GM23338 (cell line): ENCODE data around the gene NEIL1. TPM values are rescaled to one million over a fixed set of nuclear protein-coding genes. Genes with fewer than 3 reads are reported as not detected.
"Not testable (repeated sequence)": the region's sequence is repeated elsewhere in the genome, so short reads cannot be mapped to it uniquely, and the experiment has no call there.

ENCODE experiments used
- ATAC-seq: fragments of 200-7000 bp; cut with Tn5 transposase; 3 replicates; pipeline ENCODE4 v1.9.1; 2020
- DNase-seq: peaks from one replicate; pipeline ENCODE4 v3.0.0-alpha.2; 2015; ENCODE audit warnings: low spot score
- H2AFZ ChIP-seq: fragments of 200-600 bp; sonication (generic); 2 replicates; pipeline ENCODE4 v1.8.0; 2016; ENCODE audit warnings: antibody characterized with exemption, mild to moderate bottlenecking, moderate library complexity
- H3F3A ChIP-seq: fragments of 200-600 bp; sonication (generic); replicated peaks from 2 replicates; pipeline ENCODE4 v1.8.0; 2017; ENCODE audit warnings: antibody characterized with exemption, mixed run types, low read depth
- H3K27ac ChIP-seq: fragments of 200-600 bp; sonication (generic); 2 replicates; pipeline ENCODE4 v1.6.1; 2016; ENCODE audit warnings: low read depth
- H3K27me3 ChIP-seq: fragments of 200-600 bp; sonication (generic); 2 replicates; pipeline ENCODE4 v1.8.0; 2016; ENCODE audit warnings: mild to moderate bottlenecking, mixed run types, moderate library complexity; ENCODE audit not compliant: insufficient read depth
- H3K36me3 ChIP-seq: fragments of 200-600 bp; sonication (generic); 2 replicates; pipeline ENCODE4 v1.8.0; 2016; ENCODE audit warnings: mild to moderate bottlenecking; ENCODE audit not compliant: insufficient read depth
- H3K4me1 ChIP-seq: fragments of 200-600 bp; sonication (generic); 2 replicates; pipeline ENCODE4 v1.8.0; 2016; ENCODE audit warnings: mild to moderate bottlenecking, moderate library complexity; ENCODE audit not compliant: insufficient read depth
- H3K4me2 ChIP-seq: fragments of 200-600 bp; sonication (generic); 2 replicates; pipeline ENCODE4 v1.7.1; 2017; ENCODE audit warnings: mixed run types
- H3K4me3 ChIP-seq: fragments of 200-600 bp; sonication (generic); 2 replicates; pipeline ENCODE4 v1.6.1; 2016; ENCODE audit warnings: mixed run types
- H3K79me2 ChIP-seq: fragments of 200-600 bp; sonication (generic); replicated peaks from 2 replicates; pipeline ENCODE4 v1.8.0; 2017; ENCODE audit warnings: mild to moderate bottlenecking; ENCODE audit not compliant: insufficient read depth
- H3K9me2 ChIP-seq: fragments of 200-600 bp; sonication (generic); 2 replicates; pipeline ENCODE4 v1.8.0; 2017; ENCODE audit not compliant: insufficient read depth
- H4K20me1 ChIP-seq: fragments of 200-600 bp; sonication (generic); replicated peaks from 2 replicates; pipeline ENCODE4 v1.8.0; 2017; ENCODE audit warnings: mild to moderate bottlenecking; ENCODE audit not compliant: insufficient read depth
- H3K27ac Mint-ChIP-seq: 2 replicates; pipeline ENCODE4 v1.8.0; 2020; ENCODE audit warnings: inconsistent platforms, mild to moderate bottlenecking, moderate library complexity, mixed read lengths
- H3K27me3 Mint-ChIP-seq: 3 replicates; pipeline ENCODE4 v1.8.0; 2022; ENCODE audit warnings: low read depth, mild to moderate bottlenecking, moderate library complexity, mixed read lengths, inconsistent platforms; ENCODE audit not compliant: insufficient read depth, poor library complexity
- H3K36me3 Mint-ChIP-seq: 3 replicates; pipeline ENCODE4 v1.8.0; 2021; ENCODE audit warnings: low read depth, mild to moderate bottlenecking, inconsistent platforms, moderate library complexity, mixed read lengths
- H3K4me1 Mint-ChIP-seq: 3 replicates; pipeline ENCODE4 v1.8.0; 2020; ENCODE audit warnings: mild to moderate bottlenecking, inconsistent platforms, mixed read lengths
- H3K4me3 Mint-ChIP-seq: 3 replicates; pipeline ENCODE4 v1.8.0; 2021; ENCODE audit warnings: moderate library complexity, mild to moderate bottlenecking, inconsistent platforms, mixed read lengths
- H3K9me3 Mint-ChIP-seq: 3 replicates; pipeline ENCODE4 v1.8.0; 2020; ENCODE audit warnings: moderate library complexity, mild to moderate bottlenecking, inconsistent platforms, mixed read lengths
- CTCF ChIP-seq, 2 experiments: fragments of 200-600 bp in 1 of 2; sonication (generic) in 1 of 2; conservative IDR thresholded peaks; 2 replicates each; pipeline versions ENCODE4 v1.5.1 to v1.6.1; 2016 to 2017; ENCODE audit warnings: antibody characterized with exemption in 2 of 2, low read depth in 2 of 2, mild to moderate bottlenecking in 2 of 2, moderate library complexity in 1 of 2
- ETS1 ChIP-seq: IDR thresholded peaks from 2 replicates; pipeline ENCODE4 v1.6.1; 2016; ENCODE audit warnings: antibody characterized with exemption
- polyA plus RNA-seq: library from polyadenylated mRNA; unstranded; fragments of >200 nt; fragmentation: Nextera tagmentation; extraction: Ambion mirVana; gene quantifications from 2 replicates; pipeline ENCODE4 v1.2.1, GENCODE V29; 2016
- total RNA-seq: library from RNA; depleted of rRNA; stranded (reverse); fragments of >200 nt; shearing (Covaris generic); gene quantifications from 2 replicates; pipeline ENCODE4 v1.2.3, GENCODE V29; 2014

NEIL1 gene
- total and polyA plus RNA-seq, 2 experiments from 2014 or later = 6.2 to 17.0 TPM

- H3K79me2 ChIP-seq = no peaks in the 10 kb centered on the region
- no peaks in the 10 kb centered on the region for H3F3A ChIP-seq
- no peaks in the 10 kb centered on the region for H3K27me3 ChIP-seq
- ATAC-seq (no peak; the same call in 2 of the 3 replicates), DNase-seq (no peak)
- no peak overlapping the region for H2AFZ ChIP-seq
- H3K4me2 ChIP-seq = no peak overlapping the region
- Mint-ChIP-seq H3K4me3 (no peak overlapping the region), H3K27me3 (peaks cover 3% of the 10 kb centered on the region), H3K4me1 (no peaks in the 10 kb centered on the region), H3K27ac (no peak overlapping the region), H3K9me3 (no peaks in the 10 kb centered on the region), H3K36me3 (no peaks in the 10 kb centered on the region; the same call in 2 of the 3 replicates)
- H3K9me2 ChIP-seq = no peaks in the 10 kb centered on the region
- no peaks in the 10 kb centered on the region for H3K4me1 ChIP-seq
- H3K4me3 ChIP-seq = no peak overlapping the region
- H3K27ac ChIP-seq = no peak overlapping the region
- H4K20me1 ChIP-seq = no peaks in the 10 kb centered on the region
- TF ChIP-seq CTCF (conservative IDR thresholded peaks at IDR 0.05; ENCODE audit: low read depth in 2 of 2) = peak in 1 of 2 experiments; percentile 20; a peak in 2 of 4 replicates
- no peak for TF ChIP-seq ETS1
- H3K36me3 ChIP-seq = no peaks in the 10 kb centered on the region
Measured at GRCh38 chr15:75329571-75329970, 17.3 kb upstream of the NEIL1 start.

GRCh38 chr15:75332093-75332492, 14.7 kb upstream of the NEIL1 start:
- not testable (repeated sequence) for H3K27ac Mint-ChIP-seq, H4K20me1 ChIP-seq, H3K9me3 Mint-ChIP-seq, H3K27me3 ChIP-seq, H3K27ac ChIP-seq, H3K4me1 ChIP-seq, H3F3A ChIP-seq, ATAC-seq, H3K36me3 Mint-ChIP-seq, H3K36me3 ChIP-seq, H3K4me3 ChIP-seq, H2AFZ ChIP-seq, H3K9me2 ChIP-seq, DNase-seq, H3K4me3 Mint-ChIP-seq, H3K4me2 ChIP-seq, H3K79me2 ChIP-seq
- peaks cover 13% of the 10 kb centered on the region for H3K27me3 Mint-ChIP-seq
- H3K4me1 Mint-ChIP-seq = peaks cover 14% of the 10 kb centered on the region

GRCh38 chr15:75333654-75334419, 13.0 kb upstream of the NEIL1 start:
- H3K4me1 ChIP-seq, H3K27ac Mint-ChIP-seq, H3K9me2 ChIP-seq, ATAC-seq, H3K4me3 Mint-ChIP-seq, H3K36me3 ChIP-seq, H3F3A ChIP-seq, DNase-seq, H3K4me3 ChIP-seq, H3K79me2 ChIP-seq, H4K20me1 ChIP-seq, H3K27ac ChIP-seq, H2AFZ ChIP-seq, H3K9me3 Mint-ChIP-seq, H3K36me3 Mint-ChIP-seq, H3K4me2 ChIP-seq, H3K27me3 ChIP-seq: not testable (repeated sequence)
- Mint-ChIP-seq H3K27me3 (peaks cover 15% of the 10 kb centered on the region), H3K4me1 (peaks cover 14% of the 10 kb centered on the region)
